Kidney (tissue), 14 donors: Measurements from ENCODE around the gene NXPH2. TPM values are rescaled to one million over a fixed set of nuclear protein-coding genes. Genes with fewer than 3 reads are reported as not detected.

ENCODE experiments used
- DNase-seq, 5 donors: peaks; one replicate each; pipeline ENCODE4 v3.0.0-alpha.2; 2013 to 2020
- FAIRE-seq: peaks from 2 replicates; lab custom pipeline; 2012; peaks lifted over from hg19 to GRCh38; lab: Jason Lieb, UNC
- H3K27ac ChIP-seq, 2 donors: one replicate each; pipeline ENCODE4 v1.7.0; 2013; ENCODE audit warnings: low read depth in 2 of 2, low read length in 2 of 2, inconsistent platforms in 1 of 2
- H3K27me3 ChIP-seq: one replicate; pipeline ENCODE4 v1.7.1; 2013; ENCODE audit warnings: low read length, inconsistent platforms; ENCODE audit not compliant: control insufficient read depth, insufficient read depth
- H3K36me3 ChIP-seq, 3 donors: one replicate each; pipeline versions ENCODE4 v1.7.0 to v1.7.1; 2013; ENCODE audit warnings: low read length in 3 of 3, control low read depth in 1 of 3, inconsistent platforms in 1 of 3; ENCODE audit not compliant: insufficient read depth in 3 of 3, control insufficient read depth in 2 of 3
- H3K4me1 ChIP-seq, 3 donors: one replicate each; pipeline versions ENCODE4 v1.7.0 to v1.7.1; 2013; ENCODE audit warnings: low read length in 3 of 3, inconsistent platforms in 1 of 3, low read depth in 1 of 3; ENCODE audit not compliant: control insufficient read depth in 2 of 3, insufficient read depth in 2 of 3
- H3K4me3 ChIP-seq, 3 donors: one replicate each; pipeline versions ENCODE4 v1.7.0 to v1.8.1; 2013; ENCODE audit warnings: low read length in 3 of 3, control low read depth in 1 of 3, inconsistent platforms in 1 of 3
- H3K9ac ChIP-seq, 3 donors: one replicate each; pipeline versions ENCODE4 v1.7.0 to v1.7.1; 2013; ENCODE audit warnings: low read length in 3 of 3, control low read depth in 1 of 3, inconsistent platforms in 1 of 3
- H3K9me3 ChIP-seq, 3 donors: one replicate each; pipeline versions ENCODE4 v1.7.0 to v1.7.1; 2013; ENCODE audit warnings: low read length in 3 of 3, control low read depth in 1 of 3, inconsistent platforms in 1 of 3; ENCODE audit not compliant: control insufficient read depth in 2 of 3, insufficient read depth in 1 of 3
- intact Hi-C: fragments of 100-400 bp; cut with DNase I; formaldehyde crosslinking; loops from one replicate; pipeline ENCODE4 v1.11.1; 2022
- polyA plus RNA-seq: library from polyadenylated mRNA; stranded (reverse); fragments of 350-450 nt; fragmentation: Illumina TruSeq; extraction: RNeasy Lipid Tissue Mini Kit (QIAGEN cat#74804); gene quantifications from one replicate; pipeline ENCODE4 v1.2.3, GENCODE V29; 2014; ENCODE audit warnings: low read depth, low replicate concordance; ENCODE audit not compliant: insufficient read depth
- total RNA-seq: library from RNA; stranded (reverse); fragmentation: NEBNext Ultra II Directional; extraction: Animal tissue kit (Norgen Biotek cat#: 25700); gene quantifications from one replicate; pipeline ENCODE4 v1.2.1, GENCODE V29; 2021
- TF ChIP-seq, protein P1 (sequence below): IDR thresholded peaks from 3 replicates; pipeline ENCODE4 v1.5.1; 2012; ENCODE audit warnings: mild to moderate bottlenecking, moderate library complexity, borderline replicate concordance; ENCODE audit not compliant: insufficient read depth; ENCODE audit errors: extremely low read depth
- donor health status: control.
- donor health status: control.
- donor health status: control.
- donor health status: control.
- donor health status: control.
- donor health status: DM: yes; HTN: yes; CAD: no.
- donor health status: Normal renal cell carcinoma (clear cell type).

NXPH2 gene
- total and polyA plus RNA-seq, 2 donors from 2014 or later = 0.57 to 2.2 TPM

DNA sequence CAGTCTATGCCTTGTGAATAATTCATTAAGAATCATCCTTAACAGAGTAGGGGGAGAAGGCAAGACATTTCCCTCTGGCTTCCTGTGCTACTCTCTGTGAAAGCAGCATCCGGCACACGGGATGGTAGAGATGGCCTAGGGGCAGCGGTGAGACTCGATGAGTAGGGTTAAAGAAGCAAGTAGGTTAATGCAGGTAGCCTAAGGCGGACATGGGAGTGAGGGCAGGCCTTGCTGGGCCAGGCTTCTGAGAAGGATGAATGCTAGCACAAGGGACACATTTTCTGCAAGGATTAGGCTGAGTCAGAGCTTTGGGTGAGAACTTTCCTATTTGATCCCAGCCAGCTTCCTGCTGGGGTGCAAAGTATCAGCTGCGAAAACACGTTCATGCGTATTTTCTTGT lies 80.8 kb downstream of the NXPH2 start:
- TF ChIP-seq, protein P1, sequence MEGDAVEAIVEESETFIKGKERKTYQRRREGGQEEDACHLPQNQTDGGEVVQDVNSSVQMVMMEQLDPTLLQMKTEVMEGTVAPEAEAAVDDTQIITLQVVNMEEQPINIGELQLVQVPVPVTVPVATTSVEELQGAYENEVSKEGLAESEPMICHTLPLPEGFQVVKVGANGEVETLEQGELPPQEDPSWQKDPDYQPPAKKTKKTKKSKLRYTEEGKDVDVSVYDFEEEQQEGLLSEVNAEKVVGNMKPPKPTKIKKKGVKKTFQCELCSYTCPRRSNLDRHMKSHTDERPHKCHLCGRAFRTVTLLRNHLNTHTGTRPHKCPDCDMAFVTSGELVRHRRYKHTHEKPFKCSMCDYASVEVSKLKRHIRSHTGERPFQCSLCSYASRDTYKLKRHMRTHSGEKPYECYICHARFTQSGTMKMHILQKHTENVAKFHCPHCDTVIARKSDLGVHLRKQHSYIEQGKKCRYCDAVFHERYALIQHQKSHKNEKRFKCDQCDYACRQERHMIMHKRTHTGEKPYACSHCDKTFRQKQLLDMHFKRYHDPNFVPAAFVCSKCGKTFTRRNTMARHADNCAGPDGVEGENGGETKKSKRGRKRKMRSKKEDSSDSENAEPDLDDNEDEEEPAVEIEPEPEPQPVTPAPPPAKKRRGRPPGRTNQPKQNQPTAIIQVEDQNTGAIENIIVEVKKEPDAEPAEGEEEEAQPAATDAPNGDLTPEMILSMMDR = no peak
- H3K9ac ChIP-seq = no peak overlapping the region
- no peak overlapping the region for H3K4me3 ChIP-seq
- H3K27ac ChIP-seq = no peak overlapping the region
- H3K9me3 ChIP-seq = no peaks in the 10 kb centered on the region
- FAIRE-seq (no peak), DNase-seq (no peak)
- intact Hi-C loops = no loop called here
- H3K36me3 ChIP-seq = no peaks in the 10 kb centered on the region
- no peaks in the 10 kb centered on the region for H3K27me3 ChIP-seq
- H3K4me1 ChIP-seq = no peaks in the 10 kb centered on the region

DNA sequence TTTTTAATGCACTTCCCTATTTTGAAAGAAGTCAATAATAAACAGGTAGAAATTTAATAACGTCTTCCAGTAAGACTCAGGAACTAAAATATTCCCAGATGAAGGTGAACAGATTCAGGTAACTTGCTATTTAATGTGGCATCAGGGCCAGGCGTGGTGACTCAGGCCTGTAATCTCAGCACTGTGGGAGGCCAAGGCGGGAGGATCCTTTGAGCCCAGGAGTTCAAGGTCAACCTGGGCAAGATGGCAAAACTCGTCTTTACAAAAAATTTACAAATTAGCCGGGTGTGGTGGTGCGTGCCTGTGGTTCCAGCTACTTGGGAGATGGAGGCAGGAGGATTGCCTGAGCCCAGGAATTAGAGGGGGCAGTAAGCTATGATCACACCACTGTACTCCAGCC lies 81.8 kb downstream of the NXPH2 start:
- no peaks in the 10 kb centered on the region for H3K27me3 ChIP-seq
- DNase-seq = no peak
- TF ChIP-seq, protein P1 = no peak
- no peaks in the 10 kb centered on the region for H3K36me3 ChIP-seq
- no peaks in the 10 kb centered on the region for H3K4me1 ChIP-seq
- no peaks in the 10 kb centered on the region for H3K9me3 ChIP-seq
- no peak overlapping the region for H3K27ac ChIP-seq
- H3K9ac ChIP-seq = no peak overlapping the region
- intact Hi-C loops = no loop called here
- H3K4me3 ChIP-seq = no peak overlapping the region
- no peak for FAIRE-seq

DNA sequence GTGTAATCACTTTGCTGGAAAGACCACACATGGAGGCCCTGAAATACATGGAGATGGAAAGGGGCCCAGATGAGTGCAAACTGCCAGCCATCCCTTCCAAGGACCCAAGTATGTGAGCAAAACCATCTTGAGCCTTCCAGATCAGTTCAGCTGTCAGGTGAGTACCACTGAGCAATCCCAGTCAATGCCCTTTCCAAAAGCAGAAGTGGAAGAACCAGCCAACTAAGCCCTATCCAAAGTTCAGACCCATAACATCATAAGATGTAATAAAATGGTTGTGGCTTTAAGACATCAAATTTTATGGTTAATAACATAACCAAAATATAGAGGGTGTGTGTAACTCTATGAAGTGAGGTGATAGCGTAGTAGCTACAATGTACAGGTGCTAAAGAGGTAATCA lies 88.5 kb downstream of the NXPH2 start:
- TF ChIP-seq, protein P1 = no peak
- Histone ChIP-seq H3K9me3 (no peaks in the 10 kb centered on the region), H3K4me1 (no peaks in the 10 kb centered on the region), H3K27me3 (no peaks in the 10 kb centered on the region), H3K27ac (no peak overlapping the region), H3K36me3 (no peaks in the 10 kb centered on the region), H3K9ac (no peak overlapping the region), H3K4me3 (no peak overlapping the region)
- DNase-seq (no peak), FAIRE-seq (no peak)
- intact Hi-C loops = no loop called here

DNA sequence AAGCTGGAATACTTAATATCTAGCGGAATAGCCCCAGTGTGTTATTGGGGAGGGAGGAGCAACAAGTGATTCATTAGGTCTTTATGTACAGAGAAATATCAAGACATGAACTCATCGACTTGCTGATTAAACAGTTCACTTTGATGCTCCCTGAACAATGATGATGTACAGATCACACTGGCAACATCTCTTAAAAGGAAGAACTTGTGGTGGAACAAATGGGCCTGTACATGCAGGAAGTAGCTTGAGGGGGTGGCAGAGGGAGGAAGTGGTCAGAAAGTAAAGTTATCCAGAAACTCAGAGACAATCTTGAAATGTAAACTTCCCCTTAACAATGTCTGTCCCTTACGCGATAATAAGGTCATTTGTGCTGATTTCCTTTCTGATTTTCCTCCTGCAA lies 90.5 kb downstream of the NXPH2 start:
- Histone ChIP-seq H3K27ac (no peak overlapping the region), H3K36me3 (no peaks in the 10 kb centered on the region), H3K4me1 (no peaks in the 10 kb centered on the region), H3K27me3 (no peaks in the 10 kb centered on the region), H3K4me3 (no peak overlapping the region), H3K9ac (no peak overlapping the region), H3K9me3 (no peaks in the 10 kb centered on the region)
- intact Hi-C loops = no loop called here
- DNase-seq = no peak
- FAIRE-seq = no peak
- TF ChIP-seq, protein P1 = no peak
